ENCODE measurements around the gene CNKSR2.

DNA sequence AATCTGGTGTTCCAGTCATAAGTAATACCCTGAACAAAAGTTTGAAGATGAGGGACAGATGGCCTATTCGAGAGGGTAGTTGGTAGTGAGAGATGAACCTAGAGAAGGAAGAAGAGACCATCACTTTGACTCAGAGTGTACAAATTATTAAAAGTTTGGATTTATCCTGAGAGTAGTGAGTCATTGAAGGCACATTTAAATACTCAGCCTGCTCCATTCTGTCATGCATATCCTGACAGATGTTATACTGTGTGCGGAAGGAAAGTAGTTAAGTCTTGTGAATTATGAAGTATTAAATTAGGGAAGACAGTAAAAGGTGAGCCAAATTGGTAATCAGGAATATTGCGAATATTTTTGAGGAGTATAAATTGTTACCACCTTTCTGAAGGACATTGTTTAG, 190.8 kb downstream of the CNKSR2 start:
- TF ChIP-seq, protein P1, sequence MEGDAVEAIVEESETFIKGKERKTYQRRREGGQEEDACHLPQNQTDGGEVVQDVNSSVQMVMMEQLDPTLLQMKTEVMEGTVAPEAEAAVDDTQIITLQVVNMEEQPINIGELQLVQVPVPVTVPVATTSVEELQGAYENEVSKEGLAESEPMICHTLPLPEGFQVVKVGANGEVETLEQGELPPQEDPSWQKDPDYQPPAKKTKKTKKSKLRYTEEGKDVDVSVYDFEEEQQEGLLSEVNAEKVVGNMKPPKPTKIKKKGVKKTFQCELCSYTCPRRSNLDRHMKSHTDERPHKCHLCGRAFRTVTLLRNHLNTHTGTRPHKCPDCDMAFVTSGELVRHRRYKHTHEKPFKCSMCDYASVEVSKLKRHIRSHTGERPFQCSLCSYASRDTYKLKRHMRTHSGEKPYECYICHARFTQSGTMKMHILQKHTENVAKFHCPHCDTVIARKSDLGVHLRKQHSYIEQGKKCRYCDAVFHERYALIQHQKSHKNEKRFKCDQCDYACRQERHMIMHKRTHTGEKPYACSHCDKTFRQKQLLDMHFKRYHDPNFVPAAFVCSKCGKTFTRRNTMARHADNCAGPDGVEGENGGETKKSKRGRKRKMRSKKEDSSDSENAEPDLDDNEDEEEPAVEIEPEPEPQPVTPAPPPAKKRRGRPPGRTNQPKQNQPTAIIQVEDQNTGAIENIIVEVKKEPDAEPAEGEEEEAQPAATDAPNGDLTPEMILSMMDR (IDR thresholded peaks at IDR 0.05): no peak
- TF ChIP-seq POLR2A (IDR thresholded peaks at IDR 0.05) (no peak), POLR2AphosphoS5 (IDR thresholded peaks at IDR 0.05) (no peak)
